GM21447 (cell line): ENCODE data around the gene FAM131C.

Experiments used
- ATAC-seq: cut with Tn5 transposase; IDR thresholded peaks from one replicate; pipeline ENCODE4 v1.9.1; 2021; ENCODE audit not compliant: unreplicated experiment

Gene FAM131C

GRCh38 chr1:16017461-16018303 lies 55.8 kb downstream of the FAM131C start, which contains the start of gene HSPB7:
TSS of gene HSPB7 (minus strand) at chr1:16018043. CDS start at chr1:16017963, 80 bp downstream.
- ATAC-seq = no peak

GRCh38 chr1:16017076-16017460 lies 56.4 kb downstream of the FAM131C start:
- ATAC-seq = no peak

- no peak for ATAC-seq
These were observed 57.2 kb downstream of the FAM131C start for GRCh38 chr1:16015960-16016901.

- ATAC-seq = no peak
These were observed 58.0 kb downstream of the FAM131C start for GRCh38 chr1:16015491-16015890.

- no peak for ATAC-seq
These were observed 58.7 kb downstream of the FAM131C start for GRCh38 chr1:16014509-16015482.

- ATAC-seq = no peak
These were observed 59.6 kb downstream of the FAM131C start for GRCh38 chr1:16013908-16014258.

GRCh38 chr1:16013220-16013907 lies 60.1 kb downstream of the FAM131C start:
- no peak for ATAC-seq

- ATAC-seq = no peak
These were observed 60.7 kb downstream of the FAM131C start for GRCh38 chr1:16012590-16013219.

GRCh38 chr1:16011936-16012589 lies 61.4 kb downstream of the FAM131C start:
- ATAC-seq = no peak

GRCh38 chr1:16010837-16011236 lies 62.6 kb downstream of the FAM131C start:
- no peak for ATAC-seq

GRCh38 chr1:16009678-16010077 lies 63.8 kb downstream of the FAM131C start:
- ATAC-seq = no peak

GRCh38 chr1:16009030-16009460 lies 64.4 kb downstream of the FAM131C start:
- no peak for ATAC-seq
